Dermis microvascular lymphatic vessel endothelial cell (primary cell): ENCODE data around the gene SEMA4C. TPM values are rescaled to one million over a fixed set of nuclear protein-coding genes. Genes with fewer than 3 reads are reported as not detected.

Experiments
- DNase-seq, 2 donors: peaks; one replicate each; pipeline versions ENCODE4 v3.0.0 to v3.0.0-alpha.2; 2010; ENCODE audit warnings: low read depth in 2 of 2
- total RNA-seq: library from RNA; depleted of rRNA; stranded (reverse); fragments of >200 nt; gene quantifications from 2 replicates; pipeline ENCODE4 v1.2.1, GENCODE V29; 2014

Gene SEMA4C
- total RNA-seq, 1 donor from 2014 or later: 17.3 TPM

GRCh38 chr2:96882906-96883305 is 13.0 kb upstream of the SEMA4C start:
- DNase-seq: no peak

GRCh38 chr2:96882230-96882629 is 12.3 kb upstream of the SEMA4C start:
- no peak for DNase-seq

GRCh38 chr2:96881349-96882195 is 11.7 kb upstream of the SEMA4C start:
- DNase-seq: no peak

- no peak for DNase-seq
Observed at GRCh38 chr2:96880891-96881273, 11.0 kb upstream of the SEMA4C start.

GRCh38 chr2:96879545-96880040 is 9.7 kb upstream of the SEMA4C start:
- DNase-seq: no peak

GRCh38 chr2:96878796-96879544 is 9.1 kb upstream of the SEMA4C start:
- DNase-seq: no peak

- no peak for DNase-seq
Observed at GRCh38 chr2:96878171-96878570, 8.3 kb upstream of the SEMA4C start.

- DNase-seq: no peak
Observed at GRCh38 chr2:96877631-96878092, 7.8 kb upstream of the SEMA4C start.

- DNase-seq: no peak
Observed at GRCh38 chr2:96877042-96877451, 7.2 kb upstream of the SEMA4C start.

- DNase-seq: no peak
Observed at GRCh38 chr2:96876269-96877041, 6.6 kb upstream of the SEMA4C start.

GRCh38 chr2:96875498-96876268 is 5.8 kb upstream of the SEMA4C start:
- no peak for DNase-seq

GRCh38 chr2:96874198-96874831 is 4.4 kb upstream of the SEMA4C start:
- DNase-seq: no peak

- DNase-seq: peak; percentile 32 to 52
Observed at GRCh38 chr2:96873651-96874096, 3.8 kb upstream of the SEMA4C start.

GRCh38 chr2:96872591-96873349 is 2.9 kb upstream of the SEMA4C start:
- DNase-seq: peak in 1 of 2 donors; percentile 51

- no peak for DNase-seq
Observed at GRCh38 chr2:96870626-96871255, 861 bp upstream of the SEMA4C start.

- DNase-seq: peak; percentile 64 to 76
Observed at GRCh38 chr2:96869281-96869821, 529 bp downstream of the SEMA4C start.

- peak in 1 of 2 donors; percentile 76 for DNase-seq
Observed at GRCh38 chr2:96868555-96869280, 1.2 kb downstream of the SEMA4C start.
